HFF-Myc (cell line): ENCODE data around the gene CTNNA2.

ENCODE experiments used
- DNase-seq: peaks from one replicate; pipeline ENCODE4 v3.0.0-alpha.2; 2011; ENCODE audit warnings: low read depth; ENCODE audit errors: extremely low read depth
- H3K4me3 ChIP-seq: replicated peaks from 2 replicates; pipeline ENCODE4 v1.5.1; 2011; ENCODE audit warnings: low read depth, mild to moderate bottlenecking, control low read depth, low read length
- TF ChIP-seq, protein P1 (sequence below): IDR thresholded peaks from 2 replicates; pipeline ENCODE4 v1.5.1; 2012; ENCODE audit warnings: mild to moderate bottlenecking, low read depth, low read length, control low read depth; ENCODE audit errors: missing control alignments

The CTNNA2 gene

DNA sequence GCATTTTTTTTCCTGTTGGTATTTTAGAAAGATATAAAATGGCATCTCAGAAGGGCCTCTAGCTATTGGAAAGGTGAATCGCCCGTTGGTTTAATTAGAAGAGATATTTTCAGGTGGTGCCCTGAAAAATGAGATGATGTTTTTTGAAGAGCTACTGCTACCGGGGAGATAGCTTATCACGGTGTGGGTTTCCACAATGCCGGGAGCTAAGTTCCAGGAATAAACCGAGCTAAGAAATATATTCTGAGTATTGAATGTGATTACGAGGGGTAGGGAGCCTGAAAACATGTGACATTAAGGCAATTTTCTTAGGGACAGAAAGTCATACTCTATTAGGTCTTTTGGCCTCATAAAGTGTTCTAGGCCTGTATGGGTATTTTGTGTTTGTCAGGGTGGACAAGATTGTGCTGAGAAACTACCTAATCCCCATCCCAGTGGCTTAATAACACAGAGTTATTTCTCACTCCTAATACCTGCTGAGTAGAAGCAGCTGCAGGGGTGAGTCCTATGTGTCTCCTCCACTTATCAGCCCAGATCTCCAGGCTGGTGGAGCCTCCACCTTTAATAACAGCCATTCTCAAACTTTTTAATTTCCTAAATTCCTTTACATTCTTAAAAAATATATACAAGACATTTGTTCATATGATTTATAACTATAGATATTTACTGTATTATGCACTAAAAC lies 641.5 kb downstream of the CTNNA2 start:
- TF ChIP-seq, protein P1, sequence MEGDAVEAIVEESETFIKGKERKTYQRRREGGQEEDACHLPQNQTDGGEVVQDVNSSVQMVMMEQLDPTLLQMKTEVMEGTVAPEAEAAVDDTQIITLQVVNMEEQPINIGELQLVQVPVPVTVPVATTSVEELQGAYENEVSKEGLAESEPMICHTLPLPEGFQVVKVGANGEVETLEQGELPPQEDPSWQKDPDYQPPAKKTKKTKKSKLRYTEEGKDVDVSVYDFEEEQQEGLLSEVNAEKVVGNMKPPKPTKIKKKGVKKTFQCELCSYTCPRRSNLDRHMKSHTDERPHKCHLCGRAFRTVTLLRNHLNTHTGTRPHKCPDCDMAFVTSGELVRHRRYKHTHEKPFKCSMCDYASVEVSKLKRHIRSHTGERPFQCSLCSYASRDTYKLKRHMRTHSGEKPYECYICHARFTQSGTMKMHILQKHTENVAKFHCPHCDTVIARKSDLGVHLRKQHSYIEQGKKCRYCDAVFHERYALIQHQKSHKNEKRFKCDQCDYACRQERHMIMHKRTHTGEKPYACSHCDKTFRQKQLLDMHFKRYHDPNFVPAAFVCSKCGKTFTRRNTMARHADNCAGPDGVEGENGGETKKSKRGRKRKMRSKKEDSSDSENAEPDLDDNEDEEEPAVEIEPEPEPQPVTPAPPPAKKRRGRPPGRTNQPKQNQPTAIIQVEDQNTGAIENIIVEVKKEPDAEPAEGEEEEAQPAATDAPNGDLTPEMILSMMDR: no peak
- no peak for DNase-seq
- no peak overlapping the region for H3K4me3 ChIP-seq

DNA sequence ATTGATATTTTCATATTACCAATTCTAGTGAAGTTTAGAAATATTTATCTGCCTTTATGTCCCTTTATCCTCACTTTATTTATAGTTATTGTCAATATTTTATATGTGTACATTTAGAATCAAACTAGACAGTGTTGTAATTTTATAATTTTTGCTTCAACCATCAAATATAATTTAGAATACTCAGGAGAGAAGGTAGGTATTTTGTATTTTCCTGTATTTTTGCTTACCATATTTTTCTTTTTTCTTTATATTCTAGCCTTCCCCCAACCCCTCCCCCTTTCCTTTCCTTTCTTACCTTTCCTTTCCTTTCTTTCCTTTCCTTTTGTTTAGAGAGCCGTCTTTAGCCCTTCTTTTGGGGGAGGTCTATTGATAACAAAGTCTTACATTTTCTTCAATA lies 651.5 kb downstream of the CTNNA2 start:
- H3K4me3 ChIP-seq: no peak overlapping the region
- TF ChIP-seq, protein P1: no peak
- DNase-seq: no peak

- no peak overlapping the region for H3K4me3 ChIP-seq
- TF ChIP-seq, protein P1: no peak
- DNase-seq: no peak
Observed at GRCh38 chr2:80166483-80167171, 653.8 kb downstream of the CTNNA2 start.

- TF ChIP-seq, protein P1: no peak
Observed at GRCh38 chr2:80167284-80167808, 654.5 kb downstream of the CTNNA2 start.

GRCh38 chr2:80168037-80168436 lies 655.2 kb downstream of the CTNNA2 start:
- TF ChIP-seq, protein P1: no peak
- no peak overlapping the region for H3K4me3 ChIP-seq
- no peak for DNase-seq

More at GRCh38 chr2:80167284-80167808, 654.5 kb downstream of the CTNNA2 start:
- no peak overlapping the region for H3K4me3 ChIP-seq
- DNase-seq: no peak

GRCh38 chr2:80168801-80169200 lies 656.0 kb downstream of the CTNNA2 start:
- DNase-seq: no peak
- H3K4me3 ChIP-seq: no peak overlapping the region
- TF ChIP-seq, protein P1: no peak
